ENCODE data around the gene ELMO3. TPM values are rescaled to one million over a fixed set of nuclear protein-coding genes. Genes with fewer than 3 reads are reported as not detected.

ELMO3 gene
- total and polyA plus RNA-seq, 2 donors (not counting 1 experiment from before 2014, with no cell fraction given), result 0.33 to 0.36 TPM

GRCh38 chr16:67177743-67178699, 20.9 kb upstream of the ELMO3 start:
- Histone ChIP-seq H3K4me3 (replicated peaks in 1 of 4; ENCODE audit: control extremely low read depth in 1 of 4, insufficient read depth in 1 of 4, low read depth in 3 of 4, low read length in 4 of 4) (peak overlapping the region in 1 of 4 experiments; percentile 45), H3K27ac (ENCODE audit: insufficient read depth, low read length) (no peak overlapping the region), H4K20me1 (ENCODE audit: control insufficient read depth, extremely low read depth, insufficient read depth, low read length) (no peaks in the 10 kb centered on the region), H3K4me1 (ENCODE audit: control insufficient read depth, extremely low read depth, insufficient read depth, low read length) (peaks cover 15% of the 10 kb centered on the region), H3K9ac (ENCODE audit: insufficient read depth, low read length) (no peak overlapping the region), H3K36me3 (ENCODE audit: control insufficient read depth, insufficient read depth, low read length) (peaks cover 10% of the 10 kb centered on the region), H3K9me3 (ENCODE audit: control insufficient read depth, insufficient read depth, low read depth, low read length) (no peaks in the 10 kb centered on the region), H2AFZ (ENCODE audit: low read length) (no peak overlapping the region), H3K27me3 (ENCODE audit: control insufficient read depth, insufficient read depth, low read length) (no peaks in the 10 kb centered on the region), H3K4me2 (ENCODE audit: extremely low read depth, insufficient read depth, low read length) (peak overlapping the region; percentile 82), H3K79me2 (ENCODE audit: control insufficient read depth, insufficient read depth, low read length) (peaks cover 9% of the 10 kb centered on the region)
- peak; percentile 52 to 53 for DNase-seq (ENCODE audit: low read depth in 2 of 2)
- TF ChIP-seq CTCF (conservative IDR thresholded peaks at IDR 0.05 in 1 of 2, IDR thresholded peaks at IDR 0.05 in 1 of 2; ENCODE audit: low read depth in 1 of 2, low read length in 2 of 2), result no peak
- no peak for TF ChIP-seq EZH2 (IDR thresholded peaks at IDR 0.05; ENCODE audit: low read length, missing control alignments)

GRCh38 chr16:67179421-67180080, 19.4 kb upstream of the ELMO3 start:
- Histone ChIP-seq H3K79me2 (ENCODE audit: control insufficient read depth, insufficient read depth, low read length) (peaks cover 9% of the 10 kb centered on the region), H3K36me3 (ENCODE audit: control insufficient read depth, insufficient read depth, low read length) (peaks cover 10% of the 10 kb centered on the region), H3K4me1 (ENCODE audit: control insufficient read depth, extremely low read depth, insufficient read depth, low read length) (peaks cover 15% of the 10 kb centered on the region), H3K4me3 (replicated peaks in 1 of 4; ENCODE audit: control extremely low read depth in 1 of 4, insufficient read depth in 1 of 4, low read depth in 3 of 4, low read length in 4 of 4) (no peak overlapping the region), H2AFZ (ENCODE audit: low read length) (no peak overlapping the region), H3K27ac (ENCODE audit: insufficient read depth, low read length) (no peak overlapping the region), H4K20me1 (ENCODE audit: control insufficient read depth, extremely low read depth, insufficient read depth, low read length) (no peaks in the 10 kb centered on the region), H3K27me3 (ENCODE audit: control insufficient read depth, insufficient read depth, low read length) (no peaks in the 10 kb centered on the region), H3K9ac (ENCODE audit: insufficient read depth, low read length) (no peak overlapping the region), H3K9me3 (ENCODE audit: control insufficient read depth, insufficient read depth, low read depth, low read length) (no peaks in the 10 kb centered on the region), H3K4me2 (ENCODE audit: extremely low read depth, insufficient read depth, low read length) (no peak overlapping the region)
- no peak for DNase-seq (ENCODE audit: low read depth in 2 of 2)
- TF ChIP-seq EZH2 (IDR thresholded peaks at IDR 0.05; ENCODE audit: low read length, missing control alignments) (no peak), CTCF (conservative IDR thresholded peaks at IDR 0.05 in 1 of 2, IDR thresholded peaks at IDR 0.05 in 1 of 2; ENCODE audit: low read depth in 1 of 2, low read length in 2 of 2) (peak; percentile 3 to 10)

GRCh38 chr16:67180166-67180565, 18.8 kb upstream of the ELMO3 start:
- H3K4me1 ChIP-seq (ENCODE audit: control insufficient read depth, extremely low read depth, insufficient read depth, low read length), result peaks cover 18% of the 10 kb centered on the region
- no peak overlapping the region for H3K9ac ChIP-seq (ENCODE audit: insufficient read depth, low read length)
- no peak overlapping the region for H3K4me2 ChIP-seq (ENCODE audit: extremely low read depth, insufficient read depth, low read length)
- no peak overlapping the region for H2AFZ ChIP-seq (ENCODE audit: low read length)
- no peak for DNase-seq (ENCODE audit: low read depth in 2 of 2)
- peaks cover 9% of the 10 kb centered on the region for H3K79me2 ChIP-seq (ENCODE audit: control insufficient read depth, insufficient read depth, low read length)
- H4K20me1 ChIP-seq (ENCODE audit: control insufficient read depth, extremely low read depth, insufficient read depth, low read length), result no peaks in the 10 kb centered on the region
- H3K9me3 ChIP-seq (ENCODE audit: control insufficient read depth, insufficient read depth, low read depth, low read length), result no peaks in the 10 kb centered on the region
- H3K36me3 ChIP-seq (ENCODE audit: control insufficient read depth, insufficient read depth, low read length), result peaks cover 8% of the 10 kb centered on the region
- H3K27ac ChIP-seq (ENCODE audit: insufficient read depth, low read length), result no peak overlapping the region
- TF ChIP-seq EZH2 (IDR thresholded peaks at IDR 0.05; ENCODE audit: low read length, missing control alignments) (no peak), CTCF (conservative IDR thresholded peaks at IDR 0.05 in 1 of 2, IDR thresholded peaks at IDR 0.05 in 1 of 2; ENCODE audit: low read depth in 1 of 2, low read length in 2 of 2) (no peak)
- no peak overlapping the region for H3K4me3 ChIP-seq (replicated peaks in 1 of 4; ENCODE audit: control extremely low read depth in 1 of 4, insufficient read depth in 1 of 4, low read depth in 3 of 4, low read length in 4 of 4)
- no peaks in the 10 kb centered on the region for H3K27me3 ChIP-seq (ENCODE audit: control insufficient read depth, insufficient read depth, low read length)

Data from fibroblast of lung (primary cell).